ENCODE measurements around the gene CPED1.

Gene CPED1

DNA sequence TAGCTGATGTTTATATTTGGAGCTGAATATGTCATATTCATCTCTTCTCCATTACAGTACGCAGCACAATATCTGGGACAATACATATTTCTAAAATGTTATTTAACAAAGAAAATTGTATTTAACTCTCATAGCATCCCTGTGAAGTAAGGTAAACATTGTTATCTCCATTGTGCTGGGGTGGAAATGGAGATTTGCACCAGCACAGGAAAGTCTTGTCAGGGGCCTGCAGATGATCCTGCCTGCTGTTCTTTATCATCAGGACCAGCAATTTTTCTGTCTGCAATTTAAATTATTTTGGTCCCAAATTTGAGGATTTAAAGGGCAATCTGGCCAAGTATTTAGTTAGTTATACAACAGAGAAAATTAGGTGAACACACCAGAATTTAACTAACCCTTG lies 144.4 kb downstream of the CPED1 start:
- no peak for DNase-seq

DNA sequence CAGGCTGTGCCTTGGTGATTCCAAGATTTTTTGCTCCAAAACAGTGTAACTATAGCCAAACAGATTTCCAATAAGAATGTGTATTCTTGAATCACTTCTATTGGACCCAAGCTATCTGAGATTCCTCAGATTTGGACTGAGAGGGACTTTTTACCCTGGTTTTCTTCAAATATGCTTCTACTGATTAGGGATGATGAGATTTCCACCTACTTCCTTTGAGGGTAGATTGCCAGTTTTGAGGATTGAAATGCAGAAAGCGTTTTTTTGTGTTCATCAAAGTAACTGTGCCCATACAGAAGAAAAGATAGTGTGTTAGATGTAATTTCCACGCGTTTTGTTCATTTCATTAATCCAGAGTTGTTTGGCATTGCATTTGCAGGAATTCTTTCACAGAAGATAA lies 144.9 kb downstream of the CPED1 start:
- DNase-seq = no peak

DNA sequence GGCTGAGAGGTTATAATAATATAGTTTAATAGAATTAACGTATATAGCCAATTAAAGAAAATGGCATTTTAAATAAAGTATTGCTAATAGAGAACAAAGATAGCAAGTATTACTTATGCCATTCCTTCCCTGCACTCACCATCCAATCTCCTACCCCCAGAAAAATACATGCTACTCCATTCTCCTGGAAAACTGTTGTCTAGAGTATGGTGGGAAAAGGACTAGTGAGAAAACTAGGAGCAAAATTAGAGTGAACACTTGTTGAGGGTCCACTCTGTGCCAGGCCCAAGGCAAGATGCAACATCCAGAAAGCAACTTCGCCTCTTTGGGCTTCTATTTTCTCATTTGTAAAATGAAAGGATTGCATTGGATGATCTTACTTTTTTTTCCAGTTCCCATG lies 149.1 kb downstream of the CPED1 start:
- DNase-seq = no peak

DNA sequence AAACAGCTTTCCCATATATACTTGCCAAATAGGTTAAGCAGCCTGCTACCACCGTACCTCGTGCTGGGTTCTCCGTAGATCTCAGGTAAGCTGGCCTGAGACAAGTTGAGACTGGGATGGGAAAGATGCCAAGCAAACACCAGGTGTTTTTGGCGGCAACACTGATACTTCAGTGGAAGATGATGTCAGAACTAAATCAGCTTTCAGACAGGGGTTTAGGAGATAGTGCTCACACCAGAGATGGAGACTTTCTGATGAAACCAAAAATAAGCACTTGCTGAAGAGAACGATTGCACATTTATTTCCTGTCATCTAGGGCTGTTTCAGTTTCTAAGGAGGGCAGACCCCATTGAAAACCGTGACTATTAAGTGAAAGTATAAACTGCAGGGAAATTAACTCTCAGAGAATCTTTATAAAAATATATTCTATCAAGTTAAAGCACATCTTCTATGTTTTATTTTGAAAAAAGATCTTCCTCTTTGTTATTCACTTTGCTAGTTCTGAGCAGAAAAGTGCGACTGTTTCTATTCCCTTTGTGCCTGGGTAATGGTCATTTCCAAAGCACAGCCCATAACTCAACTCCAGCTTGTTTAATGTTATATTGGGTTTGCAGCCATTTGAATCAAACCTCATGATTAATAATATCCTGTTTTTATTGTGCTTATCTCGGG lies 149.9 kb downstream of the CPED1 start:
- DNase-seq = no peak

DNA sequence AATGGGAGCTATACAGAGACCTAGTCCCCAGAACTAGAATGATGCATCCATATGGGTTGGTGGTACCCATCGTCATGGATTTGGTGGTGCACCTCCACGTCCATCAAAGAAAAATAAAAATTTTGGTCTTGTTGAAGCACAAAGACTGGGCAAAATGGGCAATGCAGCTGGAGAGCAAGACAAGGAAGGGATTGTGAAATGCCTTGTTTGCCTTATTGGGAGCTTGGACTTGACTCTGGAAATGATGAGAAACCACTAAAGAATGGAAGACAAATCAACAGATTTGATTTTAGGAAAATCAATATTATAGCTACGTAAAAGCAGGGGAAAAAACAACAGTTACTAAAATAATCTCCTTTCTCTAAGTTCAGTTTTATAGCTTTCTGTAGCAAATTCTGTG lies 150.9 kb downstream of the CPED1 start:
- no peak for DNase-seq

DNA sequence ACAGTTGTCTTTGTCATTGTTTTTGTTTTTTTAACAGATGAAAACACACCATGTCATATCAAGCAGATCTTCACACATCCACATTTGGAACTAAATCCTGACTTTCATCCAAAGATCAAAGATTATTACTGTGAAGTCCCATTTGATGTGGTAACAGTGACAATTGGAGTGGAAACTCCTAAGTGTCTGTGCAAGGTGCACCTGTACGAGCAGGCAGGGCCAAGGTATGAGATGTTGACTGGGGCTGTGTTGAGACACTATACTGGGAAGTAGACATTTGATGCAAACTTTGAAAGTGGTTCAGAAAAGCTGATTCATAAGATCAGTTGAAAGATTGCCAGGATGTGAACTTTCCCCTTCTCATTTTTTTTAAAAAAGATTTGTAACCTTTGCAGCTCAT lies 152.3 kb downstream of the CPED1 start:
- DNase-seq = no peak

DNA sequence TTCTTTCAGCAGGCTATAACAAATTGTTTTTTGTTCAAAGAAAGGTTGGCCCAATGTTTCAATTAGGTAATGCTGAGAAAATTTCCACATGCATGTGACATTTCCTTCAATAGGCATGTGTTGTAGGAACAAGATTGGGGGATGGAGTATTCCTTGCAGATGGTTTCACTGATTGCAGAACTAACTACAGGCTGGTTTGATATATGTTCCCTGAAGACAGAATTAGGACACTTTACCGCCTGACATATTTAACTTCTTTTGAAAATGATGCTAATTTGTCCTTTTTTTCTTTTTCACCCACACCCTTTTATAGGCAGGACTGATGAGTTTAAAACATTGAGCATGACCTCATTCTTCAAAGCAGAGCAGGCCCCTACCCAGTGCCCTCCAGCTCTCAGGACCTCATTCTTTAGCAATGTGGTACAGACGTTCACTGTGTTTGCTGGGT lies 163.3 kb downstream of the CPED1 start:
- DNase-seq = no peak

DNA sequence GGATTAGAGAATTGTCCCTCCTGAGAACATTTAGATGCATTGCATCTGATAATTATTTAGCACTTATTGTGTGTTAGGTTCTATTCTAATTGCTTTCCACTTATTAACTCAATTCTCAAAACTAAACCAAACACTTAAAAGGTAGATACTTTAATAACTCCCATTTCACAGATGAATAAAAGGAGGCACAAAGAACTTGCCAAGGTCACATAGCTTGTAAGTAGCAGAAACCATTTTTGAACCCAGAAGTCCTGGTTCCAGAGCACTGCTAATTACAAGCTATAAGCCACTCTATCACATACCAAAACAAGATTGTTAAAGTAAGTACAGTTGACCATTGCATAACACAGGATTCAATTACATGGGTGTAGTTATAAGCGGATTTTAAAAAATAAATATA lies 164.9 kb downstream of the CPED1 start:
- DNase-seq = no peak

DNA sequence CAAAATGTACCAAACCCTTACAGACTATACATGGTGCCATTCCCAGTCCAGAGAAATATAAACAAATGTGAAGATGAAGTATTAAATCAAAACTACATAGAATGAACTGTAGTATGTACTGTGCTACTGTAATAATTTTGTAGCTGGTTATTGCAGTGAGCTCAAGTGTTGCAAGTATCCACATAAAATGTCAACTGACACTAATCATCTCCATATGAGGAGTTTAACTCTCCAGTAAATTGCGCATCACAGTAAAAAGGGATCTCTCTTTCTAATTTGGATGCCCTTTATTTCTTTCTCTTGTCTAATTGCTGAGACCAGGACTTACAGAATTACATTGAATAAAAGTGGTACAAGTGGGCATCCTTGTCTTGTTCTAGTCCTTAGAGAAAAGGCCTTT lies 165.5 kb downstream of the CPED1 start:
- DNase-seq = no peak

DNA sequence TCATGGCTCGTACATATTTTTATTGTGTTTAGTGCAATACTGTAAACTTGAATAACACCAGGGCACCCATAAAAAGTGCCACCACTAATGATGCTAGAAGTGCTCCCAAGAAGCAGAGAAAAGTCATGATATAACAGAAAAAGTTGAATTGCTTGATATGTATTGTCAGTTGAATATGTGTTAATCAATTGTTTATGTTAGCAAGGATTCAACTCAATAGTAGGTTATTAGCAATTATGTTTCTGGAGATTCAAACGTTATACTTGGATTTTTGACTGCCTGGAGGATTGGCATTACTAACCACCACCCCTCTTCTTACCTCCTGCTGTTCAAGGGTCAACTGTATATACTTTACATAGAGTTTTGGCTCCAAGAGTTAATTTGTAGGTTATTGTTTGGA lies 168.3 kb downstream of the CPED1 start:
- no peak for DNase-seq

DNA sequence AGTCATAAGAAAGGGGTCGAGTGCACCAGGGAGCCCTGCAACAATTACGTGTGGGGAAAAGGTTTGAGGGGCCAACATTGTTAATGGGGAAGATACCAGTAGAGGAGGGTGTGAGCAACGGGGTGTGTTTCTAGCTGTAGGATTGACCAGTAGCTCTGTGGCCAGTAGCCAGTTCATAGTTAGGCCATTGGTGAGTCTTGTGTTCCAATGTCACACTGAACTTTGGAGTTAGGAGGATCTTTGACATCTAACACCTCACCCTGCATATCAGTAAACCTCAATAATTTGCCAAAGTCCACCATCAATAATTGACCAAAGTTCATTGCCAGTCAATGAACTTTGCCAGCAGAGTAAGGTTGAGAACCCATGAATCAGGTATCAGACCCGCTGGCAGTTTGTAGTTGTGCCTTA lies 168.8 kb downstream of the CPED1 start:
- DNase-seq = no peak

DNA sequence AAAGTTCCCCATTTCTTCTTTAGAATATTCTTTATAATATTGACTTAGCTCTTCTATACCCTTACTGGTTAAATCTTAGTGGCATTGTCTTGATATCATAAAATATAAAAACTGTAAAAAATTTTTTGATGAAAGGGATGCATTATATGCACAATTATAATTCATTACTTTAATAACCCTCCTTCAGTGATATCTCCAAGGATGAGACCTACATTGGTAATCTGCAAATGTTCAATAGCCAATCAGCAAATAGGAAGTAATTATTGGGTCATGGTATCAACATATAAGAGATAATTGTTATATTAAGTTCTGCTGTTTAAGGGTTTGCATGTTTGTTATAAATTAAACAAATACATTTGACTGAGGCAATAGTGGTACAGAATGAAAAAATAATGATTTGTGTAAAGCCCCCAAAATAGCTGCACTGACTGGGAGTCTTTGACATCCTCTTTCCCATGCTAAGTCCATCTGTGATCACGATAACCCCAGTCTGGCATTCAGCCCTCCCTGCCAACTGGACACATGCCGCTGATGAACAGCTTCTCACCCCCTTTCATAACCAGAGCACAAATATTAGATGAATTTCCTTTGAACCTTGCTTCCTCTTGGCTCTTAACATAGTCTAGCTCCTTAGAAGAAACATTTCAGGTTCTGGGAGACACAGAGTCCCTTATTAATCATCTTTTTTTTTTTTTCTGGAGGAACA lies 169.5 kb downstream of the CPED1 start:
- no peak for DNase-seq

DNA sequence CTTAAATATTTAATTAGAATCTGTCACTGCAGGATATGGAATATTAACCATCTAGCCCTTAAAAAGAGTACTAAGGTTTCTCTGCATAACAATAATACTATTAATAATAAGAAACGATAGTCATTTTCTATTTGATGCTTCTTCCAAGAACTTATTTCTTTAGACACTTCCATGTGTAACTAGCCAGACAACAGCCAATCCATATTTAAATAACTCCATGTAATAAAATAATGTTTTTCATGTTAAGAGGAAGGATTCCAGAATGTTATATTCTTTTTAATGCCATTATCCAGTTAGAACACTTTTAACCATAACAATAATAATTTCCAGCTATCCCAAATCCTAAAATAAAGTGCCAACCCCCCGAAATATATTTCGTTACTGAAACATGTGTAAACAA lies 170.2 kb downstream of the CPED1 start:
- no peak for DNase-seq

DNA sequence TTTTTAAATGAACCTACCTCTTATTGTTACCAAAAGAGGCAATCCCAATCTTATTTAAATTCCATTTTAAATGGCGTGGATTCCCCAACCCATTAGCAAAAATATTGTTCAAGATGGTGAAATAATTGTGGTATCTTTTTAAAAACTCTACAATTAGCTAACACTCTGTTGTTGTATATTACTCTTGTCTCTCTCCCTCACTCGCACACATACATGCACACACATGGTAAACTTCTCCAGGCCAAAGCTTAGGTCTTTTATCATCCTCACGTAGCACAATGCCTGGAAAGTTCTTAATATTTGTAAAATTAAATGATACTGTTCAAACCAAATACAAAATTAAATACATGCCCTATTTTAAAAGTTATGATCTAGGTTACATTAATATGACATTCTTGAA lies 171.0 kb downstream of the CPED1 start:
- DNase-seq = no peak

DNA sequence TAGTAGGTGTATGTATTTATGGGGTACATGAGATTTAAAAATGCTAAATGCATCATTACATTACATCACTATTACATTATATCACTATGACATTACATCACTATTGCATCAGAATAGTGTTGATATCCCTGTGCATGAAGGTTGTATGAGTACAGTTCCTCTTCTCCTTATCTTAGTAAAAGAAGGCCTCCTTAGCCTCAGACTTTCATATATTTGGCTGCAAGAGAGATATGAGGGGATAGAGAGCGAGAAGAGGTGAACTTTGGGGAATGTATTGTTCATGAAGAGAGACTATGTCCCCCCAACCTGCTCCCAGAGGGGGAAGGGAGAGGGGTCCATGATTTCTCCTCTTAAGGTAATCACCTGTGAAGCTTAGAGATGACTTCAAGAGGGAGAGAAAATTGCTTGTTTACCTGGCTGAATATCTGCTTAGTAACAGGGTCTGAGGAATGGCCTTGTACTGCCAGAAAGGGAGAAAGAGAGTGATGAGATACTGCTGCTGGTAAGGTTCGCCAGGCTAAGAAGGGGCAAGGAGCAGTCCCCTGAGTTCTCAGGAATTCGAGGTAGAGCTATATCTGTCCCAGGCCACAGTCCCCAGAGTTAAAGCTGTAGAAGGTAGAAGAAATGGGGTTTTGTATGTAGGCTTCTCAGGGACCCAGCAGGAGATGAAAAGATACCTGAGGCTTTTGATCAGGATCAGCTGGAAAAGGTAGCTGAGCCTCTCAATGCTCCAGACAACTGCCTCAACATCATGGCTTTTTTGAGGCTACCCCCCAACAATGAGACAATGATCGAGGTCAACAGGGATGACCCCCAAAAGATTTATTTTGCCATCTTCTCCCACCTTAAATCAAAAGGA lies 171.9 kb downstream of the CPED1 start:
- no peak for DNase-seq

DNA sequence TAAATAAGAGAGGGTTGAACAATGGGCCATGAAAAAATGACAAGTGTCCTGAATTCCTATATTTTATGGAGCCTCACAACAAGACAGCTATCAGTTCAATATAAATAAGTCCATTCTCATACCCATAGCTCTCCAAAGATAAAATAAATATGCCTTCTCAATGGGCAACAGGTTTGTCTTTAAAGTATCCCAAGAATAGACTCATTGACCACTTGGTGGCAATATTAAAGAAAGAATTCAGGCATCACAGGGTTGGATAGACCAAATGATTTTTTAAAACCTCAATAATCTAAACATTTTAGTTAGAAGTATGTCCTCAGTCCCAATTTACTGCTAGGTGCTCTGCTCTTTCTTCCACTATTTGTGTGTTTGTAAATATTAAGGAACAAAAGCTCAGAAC lies 175.2 kb downstream of the CPED1 start:
- DNase-seq = no peak

DNA sequence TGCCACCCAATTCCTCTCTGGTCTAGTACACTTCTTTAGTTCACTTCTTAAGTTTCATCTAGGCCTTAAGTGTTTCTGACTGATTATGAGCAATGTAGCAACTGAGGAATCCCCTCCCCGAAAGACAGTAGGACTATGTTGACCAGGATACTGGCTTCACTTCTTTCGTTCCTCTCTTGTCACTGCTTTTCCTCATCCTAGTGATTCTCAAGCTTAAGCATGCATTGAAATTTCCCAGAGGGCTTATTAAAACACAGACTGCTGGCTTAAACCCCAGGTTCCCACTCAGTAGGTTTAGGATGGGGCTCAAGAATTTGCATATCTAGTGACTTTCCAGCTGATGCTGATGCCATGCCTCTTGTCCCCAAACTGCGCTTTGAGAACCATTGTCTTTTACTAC lies 175.7 kb downstream of the CPED1 start:
- DNase-seq = no peak

DNA sequence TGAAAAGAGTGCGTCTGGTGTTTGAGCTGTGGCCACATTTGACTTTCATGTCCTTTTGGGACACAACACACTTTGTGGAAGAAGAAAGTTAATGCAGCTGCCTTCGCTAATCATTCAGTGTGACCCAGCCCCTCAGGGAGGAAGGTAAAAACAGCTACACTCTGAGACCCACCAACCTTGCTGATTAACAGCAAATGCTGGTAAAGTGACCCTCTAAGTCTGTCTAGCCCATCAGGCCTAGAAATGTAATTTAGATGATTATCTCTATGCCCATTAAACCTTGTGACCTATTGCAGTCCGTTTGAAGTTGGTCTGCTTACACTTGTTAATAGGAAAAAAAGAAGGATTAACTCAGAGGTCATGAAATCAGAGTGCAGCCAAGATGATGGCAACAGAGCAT lies 178.4 kb downstream of the CPED1 start:
- DNase-seq = no peak

DNA sequence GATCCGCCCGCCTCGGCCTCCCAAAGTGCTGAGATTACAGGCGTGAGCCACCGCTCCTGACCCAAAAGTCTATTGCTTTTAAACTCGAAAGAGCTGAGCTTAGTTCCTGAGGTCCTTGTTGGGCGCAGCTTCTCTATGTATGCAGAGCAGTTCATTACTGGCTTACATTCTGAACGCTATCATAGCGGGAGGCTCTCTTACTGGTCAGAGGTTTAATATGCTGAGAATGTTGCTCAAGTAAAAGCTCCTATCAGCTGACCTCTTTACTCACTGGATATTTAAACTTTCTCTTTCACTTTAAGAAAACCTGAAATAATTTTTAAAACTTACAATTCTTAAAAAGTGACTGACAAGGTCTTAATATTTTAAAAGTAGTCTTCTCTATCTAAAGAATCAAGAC lies 179.5 kb downstream of the CPED1 start:
- DNase-seq = no peak

DNA sequence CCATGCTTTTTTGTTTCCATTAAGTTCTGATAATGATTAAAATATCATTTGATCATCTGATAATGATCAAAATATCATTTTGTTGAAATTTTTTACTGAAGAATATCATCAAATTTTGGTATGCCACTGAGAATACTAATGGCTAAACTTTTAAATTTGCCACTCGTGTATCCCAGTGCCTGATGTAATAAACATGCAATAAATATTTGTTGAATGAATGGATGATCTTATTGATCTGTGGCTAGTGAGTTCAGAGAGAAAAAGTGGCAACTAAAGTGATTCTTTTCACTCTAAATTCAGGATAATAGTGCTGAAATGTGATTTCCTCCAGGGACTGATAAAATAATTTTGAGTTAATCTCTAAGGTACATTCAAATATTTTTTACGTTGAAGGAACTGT lies 181.0 kb downstream of the CPED1 start:
- no peak for DNase-seq

DNA sequence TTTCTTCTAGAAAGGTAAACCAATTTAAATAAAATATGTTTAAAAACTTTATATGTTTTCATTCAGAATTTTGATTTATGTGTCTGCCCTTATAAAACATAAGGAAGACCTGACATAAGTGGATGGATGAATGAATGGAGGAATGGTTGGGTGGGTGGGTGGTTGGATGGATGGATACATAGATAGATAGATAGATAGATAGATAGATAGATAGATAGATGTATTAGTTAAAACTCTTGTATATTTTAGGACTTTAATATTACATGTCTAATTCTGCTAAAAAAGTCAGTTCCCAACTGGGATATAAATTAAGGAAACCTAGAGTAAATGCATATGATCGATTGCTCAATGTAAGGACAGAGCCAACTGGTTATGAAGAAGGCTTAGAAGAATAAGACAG lies 184.0 kb downstream of the CPED1 start:
- no peak for DNase-seq

DNA sequence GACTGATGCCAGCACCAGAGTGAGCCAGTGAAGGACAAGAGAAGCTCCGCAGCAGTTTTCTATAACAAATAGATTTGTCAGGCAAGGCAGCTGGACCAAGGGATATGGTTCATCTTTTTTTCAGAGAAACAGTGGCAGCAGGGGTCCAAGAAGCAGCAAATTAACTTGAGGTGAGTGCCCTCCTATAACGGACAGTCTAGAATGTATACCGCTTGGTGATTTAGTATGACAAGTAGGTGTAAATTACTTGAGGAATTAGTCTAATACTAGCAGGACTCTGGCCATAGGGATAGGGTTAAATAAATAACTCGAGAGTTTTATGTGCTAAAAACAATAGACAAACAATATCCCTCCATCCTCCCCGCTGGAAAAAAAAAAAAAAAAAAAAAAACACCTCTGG lies 187.3 kb downstream of the CPED1 start:
- no peak for DNase-seq

DNA sequence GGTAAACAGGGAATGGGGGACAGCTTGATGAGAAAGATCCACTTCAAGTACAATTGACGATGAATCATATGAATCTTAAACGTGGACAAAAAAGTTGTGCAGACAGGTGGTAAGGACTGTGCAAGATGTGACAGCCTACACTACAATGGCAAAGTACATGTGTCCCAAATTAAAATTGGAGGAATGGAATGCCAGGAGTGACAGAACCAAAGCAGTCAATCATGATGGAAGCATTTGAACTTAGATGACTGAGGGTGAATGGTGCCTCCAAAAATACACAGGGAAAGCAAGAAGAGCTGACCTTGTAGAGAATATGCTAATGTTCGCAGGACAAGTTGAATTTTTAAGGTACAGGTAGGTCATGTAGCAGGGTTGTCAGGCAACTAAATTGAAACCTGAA lies 189.9 kb downstream of the CPED1 start:
- DNase-seq = no peak

Data from nucleus accumbens (tissue), 56 donors.